Neuronal stem cell (in vitro differentiated cells): ENCODE measurements around the gene STIP1.

Source experiments
- DNase-seq: peaks from one replicate; pipeline ENCODE4 v3.0.0-alpha.2; 2013; ENCODE audit warnings: low spot score
- H2AFZ ChIP-seq: one replicate; pipeline ENCODE4 v1.6.1; 2013; ENCODE audit warnings: mild to moderate bottlenecking, low read length, inconsistent platforms
- H2AK5ac ChIP-seq: 2 replicates; pipeline ENCODE4 v1.6.1; 2013; ENCODE audit warnings: low read depth, mild to moderate bottlenecking, inconsistent platforms, low read length, moderate library complexity, mixed read lengths
- H2BK120ac ChIP-seq: 2 replicates; pipeline ENCODE4 v1.6.1; 2013; ENCODE audit warnings: low read depth, mild to moderate bottlenecking, inconsistent platforms, low read length, moderate library complexity, mixed read lengths
- H2BK12ac ChIP-seq: one replicate; pipeline ENCODE4 v1.6.1; 2013; ENCODE audit warnings: low read length, inconsistent platforms
- H2BK15ac ChIP-seq: 2 replicates; pipeline ENCODE4 v1.6.1; 2013; ENCODE audit warnings: mild to moderate bottlenecking, low read length, inconsistent platforms, mixed read lengths
- H2BK5ac ChIP-seq: one replicate; pipeline ENCODE4 v1.6.1; 2013; ENCODE audit warnings: inconsistent platforms, mild to moderate bottlenecking, low read length, moderate library complexity
- H3K14ac ChIP-seq: one replicate; pipeline ENCODE4 v1.6.1; 2013; ENCODE audit warnings: low read length, inconsistent platforms
- H3K18ac ChIP-seq: 2 replicates; pipeline ENCODE4 v1.6.1; 2013; ENCODE audit warnings: low read length, inconsistent platforms
- H3K23ac ChIP-seq: 2 replicates; pipeline ENCODE4 v1.6.1; 2013; ENCODE audit warnings: low read depth, mild to moderate bottlenecking, mixed read lengths, low read length, inconsistent platforms; ENCODE audit not compliant: poor library complexity
- H3K27ac ChIP-seq: replicated peaks from 3 replicates; pipeline ENCODE4 v1.5.1; 2013; ENCODE audit warnings: low read length, inconsistent platforms
- H3K27me3 ChIP-seq, 3 experiments: 2 replicates each; pipeline ENCODE4 v1.6.1; 2013; ENCODE audit warnings: low read length in 3 of 3, mild to moderate bottlenecking in 2 of 3, inconsistent platforms in 1 of 3, low read depth in 1 of 3, mixed read lengths in 1 of 3, moderate library complexity in 1 of 3; ENCODE audit not compliant: control insufficient read depth in 3 of 3, insufficient read depth in 3 of 3
- H3K36me3 ChIP-seq, 2 donors: replicated peaks in 1 of 2; 2 replicates each; pipeline ENCODE4 v1.6.1; 2013; ENCODE audit warnings: low read length in 2 of 2; ENCODE audit not compliant: control insufficient read depth in 2 of 2, insufficient read depth in 2 of 2
- H3K4ac ChIP-seq: 2 replicates; pipeline ENCODE4 v1.6.1; 2013; ENCODE audit warnings: inconsistent platforms, mild to moderate bottlenecking, low read length, moderate library complexity
- H3K4me1 ChIP-seq, 2 donors: 1 replicate in 1 of 2; 2 replicates in 1 of 2; pipeline ENCODE4 v1.6.1; 2013; ENCODE audit warnings: low read length in 2 of 2, low read depth in 1 of 2; ENCODE audit not compliant: control insufficient read depth in 2 of 2, insufficient read depth in 1 of 2
- H3K4me2 ChIP-seq: one replicate; pipeline ENCODE4 v1.6.1; 2013; ENCODE audit warnings: mild to moderate bottlenecking, low read length, inconsistent platforms; ENCODE audit not compliant: insufficient read depth, poor library complexity, severe bottlenecking
- H3K4me3 ChIP-seq, 2 donors: 2 replicates each; pipeline ENCODE4 v1.5.1; 2013; ENCODE audit warnings: low read length in 2 of 2, mild to moderate bottlenecking in 2 of 2, inconsistent platforms in 1 of 2, moderate library complexity in 1 of 2
- H3K79me1 ChIP-seq: one replicate; pipeline ENCODE4 v1.6.1; 2013; ENCODE audit warnings: low read depth, mild to moderate bottlenecking, inconsistent platforms, low read length, moderate library complexity
- H3K9ac ChIP-seq: one replicate; pipeline ENCODE4 v1.6.1; 2013; ENCODE audit warnings: mild to moderate bottlenecking, low read depth, low read length, inconsistent platforms; ENCODE audit not compliant: poor library complexity
- H3K9me3 ChIP-seq, 2 donors: replicated peaks in 1 of 2; 2 replicates each; pipeline versions ENCODE3 to v1.6.1; 2013; ENCODE audit warnings: low read length in 2 of 2, mild to moderate bottlenecking in 2 of 2, inconsistent platforms in 1 of 2, low read depth in 1 of 2, mixed read lengths in 1 of 2, moderate library complexity in 1 of 2; ENCODE audit not compliant: control insufficient read depth in 2 of 2, insufficient read depth in 1 of 2
- H4K8ac ChIP-seq: one replicate; pipeline ENCODE4 v1.6.1; 2013; ENCODE audit warnings: low read depth, mild to moderate bottlenecking, inconsistent platforms, low read length, moderate library complexity
- H4K91ac ChIP-seq: one replicate; pipeline ENCODE4 v1.6.1; 2013; ENCODE audit warnings: low read length, low read depth, mild to moderate bottlenecking, inconsistent platforms; ENCODE audit not compliant: poor library complexity
- WGBS, 2 donors: extraction: QIAGEN DNeasy Blood & Tissue Kit; methylation state at CpG; one replicate each; pipeline ENCODE4 v1.1.7; 2013; ENCODE audit warnings: missing lambda C conversion rate in 2 of 2, mixed read lengths in 1 of 2; ENCODE audit not compliant: insufficient read length in 2 of 2, insufficient replicate concordance in 1 of 2; ENCODE audit errors: extremely low coverage in 2 of 2; 5-methylcytosine and 5-hydroxymethylcytosine counted together

STIP1 gene

DNA sequence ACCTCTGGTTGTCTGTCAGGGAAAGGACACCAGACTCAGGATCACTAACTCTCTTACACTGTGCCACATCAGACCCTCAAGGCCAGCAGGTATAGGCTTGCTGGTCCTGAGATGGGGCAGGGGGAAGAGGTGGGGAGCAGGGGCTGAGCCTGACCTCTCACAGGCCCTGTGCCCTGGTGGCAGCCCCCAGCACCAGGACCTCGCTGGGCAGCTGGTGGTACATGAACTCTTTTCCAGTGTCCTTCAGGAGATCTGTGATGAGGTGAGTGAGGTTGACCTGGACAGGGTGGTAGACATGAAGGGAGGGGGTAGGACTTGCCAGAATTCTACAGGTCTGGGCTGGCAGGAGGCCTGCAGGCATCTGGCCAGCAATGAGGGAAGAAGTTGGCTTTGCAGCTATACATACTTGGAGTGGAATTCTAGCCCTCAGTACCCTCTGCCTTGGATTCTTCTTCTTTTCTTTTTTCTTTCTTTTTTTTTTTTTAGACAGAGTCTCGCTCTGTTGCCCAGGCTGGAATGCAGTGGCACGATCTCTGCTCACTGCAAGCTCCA lies 41.5 kb downstream of the STIP1 start:
- Histone ChIP-seq H3K27me3 (peaks cover 0 to 13% (median 0%) of the 10 kb centered on the region in 3 experiments), H3K36me3 (peaks cover 8 to 23% of the 10 kb centered on the region in 2 donors), H3K27ac (no peak overlapping the region), H4K8ac (no peak overlapping the region), H3K4me1 (peaks cover 17 to 25% of the 10 kb centered on the region in 2 donors), H2BK12ac (no peak overlapping the region), H2BK120ac (no peak overlapping the region), H2BK15ac (no peak overlapping the region), H3K4ac (no peak overlapping the region), H2BK5ac (no peak overlapping the region), H3K4me2 (no peak overlapping the region), H2AFZ (no peak overlapping the region), H2AK5ac (peak overlapping the region; percentile 68), H3K9ac (no peak overlapping the region), H4K91ac (no peak overlapping the region), H3K4me3 (peak overlapping the region in 1 of 2 donors; percentile 88), H3K9me3 (no peaks in the 10 kb centered on the region), H3K23ac (peak overlapping the region; percentile 66), H3K79me1 (peaks cover 5% of the 10 kb centered on the region), H3K18ac (no peak overlapping the region), H3K14ac (no peak overlapping the region)
- DNase-seq = no peak
- WGBS, 2 donors = no CpG with 5 or more reads among the region's 3 CpGs

DNA sequence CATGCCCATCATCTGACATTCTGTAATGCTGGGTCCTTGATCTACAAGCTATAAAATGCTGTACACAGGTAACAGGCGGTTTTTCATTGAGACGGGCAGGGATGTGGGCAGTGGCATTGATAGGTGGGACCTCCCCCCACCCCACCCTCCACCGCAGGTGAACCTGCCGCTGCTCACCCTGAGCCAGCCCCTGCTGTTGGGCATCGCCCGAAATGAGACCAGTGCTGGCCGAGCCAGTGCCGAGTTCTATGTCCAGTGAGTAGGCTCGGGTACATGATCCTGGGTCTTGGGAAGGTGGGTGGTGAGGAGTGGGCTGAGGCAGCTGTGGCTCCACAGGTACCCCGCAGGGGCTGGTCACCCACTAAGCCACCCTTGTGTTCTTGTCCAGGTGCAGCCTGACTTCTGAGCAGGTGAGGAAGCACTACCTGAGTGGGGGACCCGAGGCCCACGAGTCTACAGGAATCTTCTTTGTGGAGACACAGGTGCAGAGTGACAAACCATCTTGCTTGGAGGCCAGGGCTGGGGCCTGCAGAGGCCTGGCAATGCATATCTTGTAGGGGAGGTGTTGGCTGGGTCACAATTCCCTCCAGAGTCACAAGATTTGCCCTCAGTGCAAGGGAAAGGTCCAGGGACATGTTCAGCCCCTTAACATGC lies 43.2 kb downstream of the STIP1 start:
- H3K14ac ChIP-seq = no peak overlapping the region
- whole genome bisulfite sequencing, 2 donors = no CpG with 5 or more reads among the region's 12 CpGs

DNA sequence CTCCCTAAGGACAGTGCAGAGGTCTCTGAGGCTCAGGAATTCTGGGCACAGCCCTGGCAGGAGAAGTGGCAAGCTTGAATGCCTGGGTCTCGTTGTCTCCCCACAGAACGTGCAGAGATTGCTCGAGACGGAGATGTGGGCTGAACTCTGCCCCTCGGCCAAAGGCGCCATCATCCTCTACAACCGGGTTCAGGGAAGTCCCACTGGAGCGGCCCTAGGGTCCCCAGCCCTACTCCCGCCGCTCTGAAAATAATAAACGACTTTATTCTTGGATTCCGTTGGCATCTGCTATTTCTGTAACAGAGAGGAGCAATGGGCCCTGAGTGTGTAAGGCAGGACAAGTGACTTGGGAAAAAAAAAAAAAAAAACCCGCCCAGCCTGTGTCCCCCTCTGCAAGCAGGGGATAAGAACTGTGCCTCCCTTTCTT lies 43.8 kb downstream of the STIP1 start:
- H3K27me3 ChIP-seq = peaks cover 0 to 27% (median 0%) of the 10 kb centered on the region in 3 experiments
- H3K4me1 ChIP-seq = peaks cover 23 to 25% of the 10 kb centered on the region in 2 donors
- H2AFZ ChIP-seq = peak overlapping the region; percentile 91
- no peak overlapping the region for H2BK12ac ChIP-seq
- H4K8ac ChIP-seq = no peak overlapping the region
- DNase-seq = no peak
- H3K36me3 ChIP-seq = peaks cover 0 to 5% of the 10 kb centered on the region in 2 donors
- H3K27ac ChIP-seq = peak overlapping the region; percentile 45
- peak overlapping the region; percentile 83 for H2AK5ac ChIP-seq
- no peak overlapping the region for H3K18ac ChIP-seq
- peak overlapping the region; percentile 72 to 75 for H3K4me3 ChIP-seq
- no peak overlapping the region for H2BK5ac ChIP-seq
- H2BK15ac ChIP-seq = peak overlapping the region; percentile 43
- H3K4me2 ChIP-seq = peak overlapping the region; percentile 59
- no peak overlapping the region for H3K9ac ChIP-seq
- no peak overlapping the region for H3K14ac ChIP-seq
- WGBS, 2 donors = no CpG with 5 or more reads among the region's 13 CpGs
- H4K91ac ChIP-seq = no peak overlapping the region
- no peak overlapping the region for H3K23ac ChIP-seq
- no peak overlapping the region for H2BK120ac ChIP-seq
- no peak overlapping the region for H3K4ac ChIP-seq
- H3K9me3 ChIP-seq = no peaks in the 10 kb centered on the region
- H3K79me1 ChIP-seq = peaks cover 3% of the 10 kb centered on the region

More for the DNA sequence above, 43.2 kb downstream of the STIP1 start:
- Histone ChIP-seq H2AK5ac (peak overlapping the region; percentile 83), H2AFZ (no peak overlapping the region), H3K4me1 (peaks cover 23 to 25% of the 10 kb centered on the region in 2 donors), H3K27ac (no peak overlapping the region), H3K27me3 (peaks cover 0 to 27% (median 0%) of the 10 kb centered on the region in 3 experiments), H3K4me3 (peak overlapping the region in 1 of 2 donors; percentile 72), H3K4ac (no peak overlapping the region), H2BK5ac (no peak overlapping the region), H3K4me2 (no peak overlapping the region), H3K79me1 (peaks cover 3% of the 10 kb centered on the region), H4K91ac (no peak overlapping the region), H3K36me3 (peaks cover 0 to 9% of the 10 kb centered on the region in 2 donors), H2BK15ac (peak overlapping the region; percentile 43), H3K23ac (peak overlapping the region; percentile 37), H3K18ac (peak overlapping the region; percentile 15), H2BK12ac (no peak overlapping the region), H3K9me3 (no peaks in the 10 kb centered on the region), H3K9ac (peak overlapping the region; percentile 73), H2BK120ac (no peak overlapping the region), H4K8ac (no peak overlapping the region)
- no peak for DNase-seq
